Bronchial epithelial cell (primary cell): ENCODE results near the gene PMVK. TPM values are rescaled to one million over a fixed set of nuclear protein-coding genes. Genes with fewer than 3 reads are reported as not detected.

Source experiments
- DNase-seq: peaks from one replicate; pipeline ENCODE4 v3.0.0-alpha.2; 2010; ENCODE audit warnings: low read depth
- FAIRE-seq: peaks from 2 replicates; lab custom pipeline; 2011; peaks lifted over from hg19 to GRCh38; lab: Jason Lieb, UNC
- H3K27me3 ChIP-seq: 2 replicates; pipeline ENCODE4 v1.5.1; 2011; ENCODE audit warnings: low read length; ENCODE audit not compliant: control insufficient read depth, insufficient read depth
- H3K36me3 ChIP-seq: 2 replicates; pipeline ENCODE4 v1.5.1; 2011; ENCODE audit warnings: low read length; ENCODE audit not compliant: control insufficient read depth, insufficient read depth
- H3K4me3 ChIP-seq: 2 replicates; pipeline ENCODE4 v1.5.1; 2011; ENCODE audit warnings: mild to moderate bottlenecking, low read depth, low read length, control low read depth
- total RNA-seq: library from RNA; depleted of rRNA; stranded (reverse); fragments of >200 nt; gene quantifications from 2 replicates; pipeline ENCODE4 v1.2.1, GENCODE V29; 2014
- TF ChIP-seq, protein P1 (sequence below): IDR thresholded peaks from 2 replicates; pipeline ENCODE4 v1.5.1; 2011; ENCODE audit warnings: mild to moderate bottlenecking, moderate library complexity, low read length, control low read depth, inconsistent platforms; ENCODE audit not compliant: insufficient read depth, severe bottlenecking

PMVK gene
- total RNA-seq, 1 donor from 2014 or later, result 11.3 TPM

DNA sequence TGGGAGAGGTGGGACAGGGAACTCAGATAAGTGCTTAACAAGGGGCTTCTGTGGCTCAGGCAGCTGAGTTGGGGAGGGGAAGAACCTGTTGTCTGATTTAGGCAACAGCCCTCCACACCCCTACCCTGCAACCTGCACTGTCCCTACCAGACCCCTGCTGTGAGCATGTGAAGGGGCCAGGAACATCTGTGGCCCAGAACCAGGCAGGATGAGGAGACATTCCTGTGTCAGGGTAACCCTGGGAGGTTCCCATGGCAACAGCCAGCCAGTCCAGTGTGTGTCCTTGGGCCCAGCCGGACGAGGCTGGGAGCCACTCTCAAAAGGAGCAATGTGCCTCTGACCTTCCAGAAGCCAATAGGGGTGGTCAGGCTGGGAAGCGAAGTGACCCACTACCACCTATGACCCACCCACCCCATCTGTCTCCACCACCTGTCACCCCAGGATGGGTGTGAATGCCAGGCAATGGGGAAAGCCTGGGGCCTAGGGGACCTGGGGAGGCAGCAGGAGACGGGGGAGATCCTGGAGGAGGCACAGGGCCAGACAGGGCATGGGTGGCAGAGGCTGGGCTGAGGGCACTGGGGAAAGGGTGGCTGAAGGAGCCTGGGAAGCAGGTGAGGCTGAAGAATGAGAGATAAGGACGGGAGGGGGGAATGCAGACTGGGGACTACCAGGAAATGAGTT, 5.0 kb upstream of the PMVK start:
- no peaks in the 10 kb centered on the region for H3K27me3 ChIP-seq
- no peak overlapping the region for H3K4me3 ChIP-seq
- FAIRE-seq, result no peak
- DNase-seq, result no peak
- no peaks in the 10 kb centered on the region for H3K36me3 ChIP-seq
- TF ChIP-seq, protein P1, sequence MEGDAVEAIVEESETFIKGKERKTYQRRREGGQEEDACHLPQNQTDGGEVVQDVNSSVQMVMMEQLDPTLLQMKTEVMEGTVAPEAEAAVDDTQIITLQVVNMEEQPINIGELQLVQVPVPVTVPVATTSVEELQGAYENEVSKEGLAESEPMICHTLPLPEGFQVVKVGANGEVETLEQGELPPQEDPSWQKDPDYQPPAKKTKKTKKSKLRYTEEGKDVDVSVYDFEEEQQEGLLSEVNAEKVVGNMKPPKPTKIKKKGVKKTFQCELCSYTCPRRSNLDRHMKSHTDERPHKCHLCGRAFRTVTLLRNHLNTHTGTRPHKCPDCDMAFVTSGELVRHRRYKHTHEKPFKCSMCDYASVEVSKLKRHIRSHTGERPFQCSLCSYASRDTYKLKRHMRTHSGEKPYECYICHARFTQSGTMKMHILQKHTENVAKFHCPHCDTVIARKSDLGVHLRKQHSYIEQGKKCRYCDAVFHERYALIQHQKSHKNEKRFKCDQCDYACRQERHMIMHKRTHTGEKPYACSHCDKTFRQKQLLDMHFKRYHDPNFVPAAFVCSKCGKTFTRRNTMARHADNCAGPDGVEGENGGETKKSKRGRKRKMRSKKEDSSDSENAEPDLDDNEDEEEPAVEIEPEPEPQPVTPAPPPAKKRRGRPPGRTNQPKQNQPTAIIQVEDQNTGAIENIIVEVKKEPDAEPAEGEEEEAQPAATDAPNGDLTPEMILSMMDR, result no peak

GRCh38 chr1:154940651-154941194, 4.2 kb upstream of the PMVK start:
- H3K4me3 ChIP-seq, result no peak overlapping the region
- H3K27me3 ChIP-seq, result no peaks in the 10 kb centered on the region
- DNase-seq (no peak), FAIRE-seq (no peak)
- TF ChIP-seq, protein P1, result no peak
- no peaks in the 10 kb centered on the region for H3K36me3 ChIP-seq

DNA sequence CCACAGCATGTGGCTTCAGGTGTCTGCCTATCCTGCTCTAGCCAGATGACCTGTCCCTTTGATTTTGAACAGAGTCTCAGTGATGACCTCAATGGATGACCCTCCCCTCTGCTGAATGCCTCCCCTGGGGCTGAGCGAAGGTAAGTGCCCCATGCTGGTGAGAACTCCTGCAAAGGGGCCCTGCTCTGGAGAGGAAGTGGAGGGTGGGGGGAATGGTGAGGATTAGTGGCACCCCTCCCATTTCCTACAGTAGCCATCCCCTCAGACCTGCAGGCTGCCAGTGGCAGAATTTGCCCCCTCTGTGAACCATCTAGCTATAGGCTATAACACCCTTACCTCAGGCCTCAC, 3.7 kb upstream of the PMVK start:
- Histone ChIP-seq H3K27me3 (no peaks in the 10 kb centered on the region), H3K4me3 (no peak overlapping the region), H3K36me3 (no peaks in the 10 kb centered on the region)
- no peak for DNase-seq
- TF ChIP-seq, protein P1, result no peak
- FAIRE-seq, result no peak

GRCh38 chr1:154938604-154939399, 2.3 kb upstream of the PMVK start:
- Histone ChIP-seq H3K36me3 (no peaks in the 10 kb centered on the region), H3K4me3 (no peak overlapping the region), H3K27me3 (no peaks in the 10 kb centered on the region)
- TF ChIP-seq, protein P1, result no peak
- FAIRE-seq (no peak), DNase-seq (peak; percentile 48)

- peak; percentile 64 for DNase-seq
- TF ChIP-seq, protein P1, result no peak
- no peaks in the 10 kb centered on the region for H3K27me3 ChIP-seq
- H3K4me3 ChIP-seq, result peak overlapping the region; percentile 67
- H3K36me3 ChIP-seq, result no peaks in the 10 kb centered on the region
- FAIRE-seq, result no peak
These were observed 1.5 kb upstream of the PMVK start for GRCh38 chr1:154937988-154938386.
